Measurements from ENCODE around the gene LAMA1. TPM values are rescaled to one million over a fixed set of nuclear protein-coding genes. Genes with fewer than 3 reads are reported as not detected.

The LAMA1 gene
- total RNA-seq, 4 donors from 2014 or later: 0.48 to 2.9 (median 2.6) TPM; not detected in 1

DNA sequence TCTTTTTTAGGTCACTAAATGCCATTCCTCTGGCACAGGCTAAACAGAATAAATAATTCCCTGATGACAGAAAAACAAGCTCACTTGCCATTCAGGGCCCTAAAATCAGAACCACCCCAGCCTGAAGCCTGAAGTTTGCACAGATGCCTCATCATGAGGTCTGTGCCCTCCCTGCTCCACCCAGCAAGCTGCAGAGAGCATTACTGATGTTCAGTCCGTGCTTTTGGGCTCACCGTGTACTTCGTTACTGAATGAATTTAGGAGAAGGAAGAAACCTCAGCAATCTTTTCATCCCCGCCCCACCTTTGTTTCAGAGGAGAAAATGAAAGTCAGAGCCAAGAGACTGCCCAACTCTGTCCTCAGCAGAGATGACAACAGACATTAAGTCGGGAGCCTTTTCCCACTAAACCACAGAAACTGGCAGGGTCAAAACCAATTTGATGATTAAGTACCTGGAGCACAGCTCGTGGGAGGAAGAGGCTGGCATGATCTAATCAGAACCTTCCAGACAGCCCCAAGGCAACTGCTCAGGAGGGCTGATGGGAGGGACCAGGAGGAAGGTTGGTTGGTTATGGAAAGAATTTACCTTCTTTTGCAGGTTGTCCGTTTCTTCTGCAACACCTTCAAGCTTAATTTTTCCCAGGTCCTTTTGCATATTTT is 122.7 kb downstream of the LAMA1 start:
- 33 to 65% methylated on average over 1 to 7 of the region's 7 CpGs for WGBS, 2 donors (ENCODE audit: low coverage in 1 of 2)
- Histone ChIP-seq H3K36me3 (no peaks in the 10 kb centered on the region), H3K27ac (no peak overlapping the region), H3K4me3 (no peak overlapping the region), H3K27me3 (no peaks in the 10 kb centered on the region), H3K9me3 (no peaks in the 10 kb centered on the region), H3K4me1 (peaks cover 0 to 6% (median 2%) of the 10 kb centered on the region in 4 donors)
- DNase-seq: no peak
- intact Hi-C loops (cut with DNase I; ENCODE audit: low total_unique reads) (no loop called here), in situ Hi-C loops (cut with MboI; ENCODE audit: low pct_ligation_motif_present in 1 of 4, low pct_unique_long_range_greater_than_20kb in 1 of 4, low sequenced_read_pairs in 3 of 4) (no loop called here)
- no peak for TF ChIP-seq POLR2AphosphoS5 (IDR thresholded peaks at IDR 0.05)
- TF ChIP-seq, protein P1, sequence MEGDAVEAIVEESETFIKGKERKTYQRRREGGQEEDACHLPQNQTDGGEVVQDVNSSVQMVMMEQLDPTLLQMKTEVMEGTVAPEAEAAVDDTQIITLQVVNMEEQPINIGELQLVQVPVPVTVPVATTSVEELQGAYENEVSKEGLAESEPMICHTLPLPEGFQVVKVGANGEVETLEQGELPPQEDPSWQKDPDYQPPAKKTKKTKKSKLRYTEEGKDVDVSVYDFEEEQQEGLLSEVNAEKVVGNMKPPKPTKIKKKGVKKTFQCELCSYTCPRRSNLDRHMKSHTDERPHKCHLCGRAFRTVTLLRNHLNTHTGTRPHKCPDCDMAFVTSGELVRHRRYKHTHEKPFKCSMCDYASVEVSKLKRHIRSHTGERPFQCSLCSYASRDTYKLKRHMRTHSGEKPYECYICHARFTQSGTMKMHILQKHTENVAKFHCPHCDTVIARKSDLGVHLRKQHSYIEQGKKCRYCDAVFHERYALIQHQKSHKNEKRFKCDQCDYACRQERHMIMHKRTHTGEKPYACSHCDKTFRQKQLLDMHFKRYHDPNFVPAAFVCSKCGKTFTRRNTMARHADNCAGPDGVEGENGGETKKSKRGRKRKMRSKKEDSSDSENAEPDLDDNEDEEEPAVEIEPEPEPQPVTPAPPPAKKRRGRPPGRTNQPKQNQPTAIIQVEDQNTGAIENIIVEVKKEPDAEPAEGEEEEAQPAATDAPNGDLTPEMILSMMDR (IDR thresholded peaks at IDR 0.05): no peak
- no peak for TF ChIP-seq EP300 (IDR thresholded peaks at IDR 0.05; ENCODE audit: low read depth)

DNA sequence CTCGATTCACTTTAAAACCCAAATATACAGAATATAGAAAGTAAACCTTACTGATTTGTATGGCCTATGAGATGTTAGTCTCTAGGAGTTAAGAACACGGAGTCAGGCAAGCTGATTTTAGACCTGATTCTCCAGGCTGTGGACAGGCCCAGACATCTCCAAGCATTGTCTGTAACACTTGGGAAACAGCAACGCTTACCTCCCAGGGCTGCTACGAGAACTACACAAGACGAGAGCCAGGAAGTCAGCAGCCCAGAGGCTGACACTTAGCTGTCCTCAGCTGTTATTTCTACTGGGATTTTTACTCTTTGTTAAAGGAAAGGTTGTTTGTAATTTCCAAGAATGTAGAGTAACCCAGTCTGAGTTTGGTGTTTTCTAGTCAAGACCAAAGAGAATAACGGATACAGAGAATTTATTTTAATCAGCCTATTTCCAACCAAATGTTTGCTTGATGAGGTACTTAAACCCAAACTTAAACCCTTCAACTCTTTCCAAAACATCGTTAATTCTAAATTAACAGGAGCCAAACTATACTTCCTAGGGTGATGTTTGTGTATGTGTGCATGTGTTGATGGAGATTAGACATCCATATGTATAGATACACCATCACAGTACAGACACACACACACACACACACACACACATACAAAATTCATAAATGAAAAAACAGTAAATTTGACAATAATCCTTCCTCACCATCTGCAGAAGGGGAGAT is 123.4 kb downstream of the LAMA1 start:
- no peak for DNase-seq
- in situ Hi-C loops (cut with MboI; ENCODE audit: low pct_ligation_motif_present in 1 of 4, low pct_unique_long_range_greater_than_20kb in 1 of 4, low sequenced_read_pairs in 3 of 4): no loop called here
- no peak for TF ChIP-seq POLR2AphosphoS5 (IDR thresholded peaks at IDR 0.05)
- TF ChIP-seq EP300 (IDR thresholded peaks at IDR 0.05; ENCODE audit: low read depth): no peak
- no peak for TF ChIP-seq POLR2A (IDR thresholded peaks at IDR 0.05)
- TF ChIP-seq, protein P1 (IDR thresholded peaks at IDR 0.05): no peak

DNA sequence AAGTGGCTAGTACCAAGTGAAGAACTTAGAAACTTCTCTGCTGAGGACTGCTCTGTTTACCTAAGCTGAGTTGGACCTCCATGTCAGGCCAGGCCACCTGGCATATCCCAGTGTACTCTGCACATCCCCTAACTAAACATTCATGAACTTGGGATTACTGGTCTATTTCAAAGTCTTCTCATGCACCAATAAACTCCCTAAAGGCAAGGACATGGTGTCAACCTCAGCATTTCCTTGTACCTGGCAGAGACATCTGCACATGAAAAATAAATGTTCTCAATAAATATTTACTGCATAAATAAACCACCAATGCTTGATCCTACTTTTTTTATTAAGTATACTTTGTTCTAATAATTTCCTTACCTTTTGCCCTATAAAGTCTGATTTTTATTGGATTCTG is 124.8 kb downstream of the LAMA1 start:
- Histone ChIP-seq H3K4me1 (peaks cover 0 to 6% (median 2%) of the 10 kb centered on the region in 4 donors), H3K9me3 (no peaks in the 10 kb centered on the region), H3K36me3 (no peaks in the 10 kb centered on the region), H3K27ac (no peak overlapping the region), H3K4me3 (no peak overlapping the region), H3K27me3 (no peaks in the 10 kb centered on the region)
- no peak for TF ChIP-seq EP300 (IDR thresholded peaks at IDR 0.05; ENCODE audit: low read depth)
- TF ChIP-seq POLR2AphosphoS5 (IDR thresholded peaks at IDR 0.05): no peak
- TF ChIP-seq, protein P1 (IDR thresholded peaks at IDR 0.05): no peak
- TF ChIP-seq POLR2A (IDR thresholded peaks at IDR 0.05): no peak
- intact Hi-C loops (cut with DNase I; ENCODE audit: low total_unique reads) (no loop called here), in situ Hi-C loops (cut with MboI; ENCODE audit: low pct_ligation_motif_present in 1 of 4, low pct_unique_long_range_greater_than_20kb in 1 of 4, low sequenced_read_pairs in 3 of 4) (no loop called here)
- DNase-seq: no peak

More for the DNA sequence above, 123.4 kb downstream of the LAMA1 start:
- H3K4me3 ChIP-seq: no peak overlapping the region
- peaks cover 0 to 6% (median 2%) of the 10 kb centered on the region in 4 donors for H3K4me1 ChIP-seq
- intact Hi-C loops (cut with DNase I; ENCODE audit: low total_unique reads): no loop called here
- 68 to 75% methylated on average over 5 to 7 of the region's 7 CpGs for WGBS, 2 donors (ENCODE audit: low coverage in 1 of 2)
- no peak overlapping the region for H3K27ac ChIP-seq
- H3K36me3 ChIP-seq: no peaks in the 10 kb centered on the region
- H3K9me3 ChIP-seq: no peaks in the 10 kb centered on the region
- H3K27me3 ChIP-seq: no peaks in the 10 kb centered on the region

DNA sequence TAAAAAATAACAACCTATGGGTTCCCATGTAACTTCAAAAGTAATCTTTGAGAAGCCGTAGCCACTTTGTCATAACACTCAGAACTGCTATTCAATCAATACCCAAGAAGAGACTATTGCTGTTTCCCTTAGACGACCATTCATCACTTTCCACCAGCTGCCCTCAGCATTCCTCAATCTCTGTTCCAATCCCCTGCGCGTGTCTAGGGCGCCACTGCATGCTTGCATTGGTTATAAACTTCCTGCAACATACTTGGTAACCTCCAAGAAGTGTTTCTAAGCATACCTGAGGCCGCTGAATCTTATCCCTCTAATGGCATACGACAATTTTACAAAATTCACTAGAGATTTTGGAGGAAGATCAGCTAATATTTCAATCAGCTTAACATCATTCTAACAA is 134.2 kb downstream of the LAMA1 start:
- WGBS, 2 donors (ENCODE audit: low coverage in 1 of 2): 52 to 67% methylated on average over 6 to 7 of the region's 7 CpGs
- H3K27ac ChIP-seq: no peak overlapping the region
- no peaks in the 10 kb centered on the region for H3K27me3 ChIP-seq
- TF ChIP-seq, protein P1 (IDR thresholded peaks at IDR 0.05): peak in 2 of 5 experiments; percentile 17 to 18
- no peak for TF ChIP-seq POLR2A (IDR thresholded peaks at IDR 0.05)
- H3K36me3 ChIP-seq: no peaks in the 10 kb centered on the region
- DNase-seq: peak; percentile 21
- in situ Hi-C loops (cut with MboI; ENCODE audit: low pct_ligation_motif_present in 1 of 4, low pct_unique_long_range_greater_than_20kb in 1 of 4, low sequenced_read_pairs in 3 of 4) (no loop called here), intact Hi-C loops (cut with DNase I; ENCODE audit: low total_unique reads) (no loop called here)
- no peak overlapping the region for H3K4me3 ChIP-seq
- no peaks in the 10 kb centered on the region for H3K9me3 ChIP-seq
- H3K4me1 ChIP-seq: no peaks in the 10 kb centered on the region

All from transverse colon (tissue), 4 donors.